GM19035 (cell line): ENCODE measurements around the gene SGK2.
"Not testable (repeated sequence)": the region's sequence is repeated elsewhere in the genome, so short reads cannot be mapped to it uniquely, and the experiment has no call there.

Experiments used
- ATAC-seq: cut with Tn5 transposase; IDR thresholded peaks from one replicate; pipeline ENCODE4 v1.9.1; 2021; ENCODE audit not compliant: unreplicated experiment

The SGK2 gene

DNA sequence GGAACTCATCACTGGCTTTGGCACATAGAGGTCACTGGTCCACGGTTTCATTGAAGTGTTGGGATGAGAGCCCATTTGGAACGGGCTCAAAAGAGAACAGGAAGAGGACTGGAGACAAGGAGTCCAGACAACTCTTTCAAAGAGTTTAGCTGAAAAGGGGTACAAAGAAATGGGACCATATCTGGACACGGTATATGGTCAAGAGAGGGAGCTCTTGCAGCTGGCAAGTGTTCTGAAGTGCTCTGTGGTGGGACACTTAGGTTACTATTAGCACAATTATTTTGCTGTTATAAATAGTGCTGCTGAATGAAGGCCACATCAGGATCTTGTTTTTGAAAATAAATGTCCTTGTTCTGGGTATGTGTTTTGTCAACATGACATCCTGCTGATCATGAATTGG, 4.6 kb downstream of the SGK2 start:
- no peak for ATAC-seq

GRCh38 chr20:43563991-43564390, 5.2 kb downstream of the SGK2 start:
- no peak for ATAC-seq

DNA sequence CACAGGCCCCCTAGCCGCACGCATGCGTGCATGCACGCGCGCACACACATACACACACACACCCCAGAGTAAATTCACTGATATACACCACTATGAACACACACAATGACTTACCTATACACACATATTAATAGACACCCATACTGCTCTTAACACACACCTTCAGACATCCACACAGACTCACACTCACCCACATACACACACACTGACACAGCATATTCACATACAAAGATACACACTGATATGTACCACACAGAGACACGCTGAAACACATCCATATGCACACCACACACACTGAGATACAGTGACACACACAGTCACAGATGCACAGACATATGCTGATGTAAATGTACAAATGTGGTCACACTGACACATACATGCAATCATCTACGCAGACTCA, 5.6 kb downstream of the SGK2 start:
- ATAC-seq: no peak

GRCh38 chr20:43564993-43565757, 6.3 kb downstream of the SGK2 start:
- no peak for ATAC-seq

GRCh38 chr20:43565758-43566104, 6.9 kb downstream of the SGK2 start:
- ATAC-seq: no peak

- no peak for ATAC-seq
Measured at GRCh38 chr20:43567477-43567876, 8.7 kb downstream of the SGK2 start.

GRCh38 chr20:43568706-43569105, 9.9 kb downstream of the SGK2 start:
- ATAC-seq: no peak

DNA sequence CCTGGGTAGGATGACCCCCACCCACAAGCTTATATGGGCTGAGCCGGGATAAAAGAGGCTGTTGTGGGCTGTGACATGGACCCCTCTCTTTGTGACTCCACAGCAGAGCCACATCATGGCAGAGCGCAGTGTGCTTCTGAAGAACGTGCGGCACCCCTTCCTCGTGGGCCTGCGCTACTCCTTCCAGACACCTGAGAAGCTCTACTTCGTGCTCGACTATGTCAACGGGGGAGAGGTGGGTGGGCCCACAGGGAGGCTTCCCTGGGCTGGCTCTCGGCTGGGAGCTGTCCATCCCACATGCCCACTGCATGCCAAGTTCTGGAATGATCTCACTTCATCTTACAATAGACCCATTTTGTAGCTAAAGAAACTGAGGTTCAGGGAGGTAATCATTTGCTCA, 10.5 kb downstream of the SGK2 start:
- ATAC-seq: no peak

DNA sequence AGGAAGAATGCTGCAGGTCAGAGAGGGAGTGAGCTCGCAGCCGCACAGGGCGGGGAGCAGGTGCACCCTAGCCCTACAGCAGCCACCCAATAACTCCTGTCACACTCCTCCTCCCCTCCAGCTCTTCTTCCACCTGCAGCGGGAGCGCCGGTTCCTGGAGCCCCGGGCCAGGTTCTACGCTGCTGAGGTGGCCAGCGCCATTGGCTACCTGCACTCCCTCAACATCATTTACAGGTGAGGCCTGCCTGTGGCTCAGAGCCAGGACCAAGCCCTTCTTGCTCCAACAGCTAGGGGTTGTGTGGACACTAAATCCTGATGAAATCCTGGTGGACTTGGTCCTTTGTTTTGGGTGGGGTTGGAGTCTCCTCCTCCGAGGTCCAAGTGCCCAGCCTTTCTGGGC, 11.7 kb downstream of the SGK2 start:
- ATAC-seq: no peak

- ATAC-seq: no peak
Measured at GRCh38 chr20:43571310-43571709, 12.5 kb downstream of the SGK2 start.

- no peak for ATAC-seq
Measured at GRCh38 chr20:43571771-43572170, 12.9 kb downstream of the SGK2 start.

- ATAC-seq: no peak
Measured at GRCh38 chr20:43572891-43573290, 14.1 kb downstream of the SGK2 start.

DNA sequence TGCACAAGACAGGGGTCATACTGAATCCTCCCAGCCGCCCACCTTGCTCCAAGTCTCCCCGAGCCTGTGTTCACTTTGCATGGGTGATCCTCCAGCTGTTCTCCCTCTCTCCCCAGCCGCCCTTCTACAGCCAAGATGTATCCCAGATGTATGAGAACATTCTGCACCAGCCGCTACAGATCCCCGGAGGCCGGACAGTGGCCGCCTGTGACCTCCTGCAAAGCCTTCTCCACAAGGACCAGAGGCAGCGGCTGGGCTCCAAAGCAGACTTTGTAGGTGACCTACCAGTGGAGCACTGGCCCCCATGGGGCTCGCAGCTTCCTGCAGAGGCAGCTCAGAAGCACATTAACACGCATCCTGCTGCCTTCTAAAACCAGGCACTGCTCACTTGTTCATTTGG, 17.3 kb downstream of the SGK2 start:
- no peak for ATAC-seq

- no peak for ATAC-seq
Measured at GRCh38 chr20:43579861-43580793, 21.3 kb downstream of the SGK2 start.

- no peak for ATAC-seq
Measured at GRCh38 chr20:43583133-43583864, 24.5 kb downstream of the SGK2 start.

- no peak for ATAC-seq
Measured at GRCh38 chr20:43583982-43584432, 25.2 kb downstream of the SGK2 start.

DNA sequence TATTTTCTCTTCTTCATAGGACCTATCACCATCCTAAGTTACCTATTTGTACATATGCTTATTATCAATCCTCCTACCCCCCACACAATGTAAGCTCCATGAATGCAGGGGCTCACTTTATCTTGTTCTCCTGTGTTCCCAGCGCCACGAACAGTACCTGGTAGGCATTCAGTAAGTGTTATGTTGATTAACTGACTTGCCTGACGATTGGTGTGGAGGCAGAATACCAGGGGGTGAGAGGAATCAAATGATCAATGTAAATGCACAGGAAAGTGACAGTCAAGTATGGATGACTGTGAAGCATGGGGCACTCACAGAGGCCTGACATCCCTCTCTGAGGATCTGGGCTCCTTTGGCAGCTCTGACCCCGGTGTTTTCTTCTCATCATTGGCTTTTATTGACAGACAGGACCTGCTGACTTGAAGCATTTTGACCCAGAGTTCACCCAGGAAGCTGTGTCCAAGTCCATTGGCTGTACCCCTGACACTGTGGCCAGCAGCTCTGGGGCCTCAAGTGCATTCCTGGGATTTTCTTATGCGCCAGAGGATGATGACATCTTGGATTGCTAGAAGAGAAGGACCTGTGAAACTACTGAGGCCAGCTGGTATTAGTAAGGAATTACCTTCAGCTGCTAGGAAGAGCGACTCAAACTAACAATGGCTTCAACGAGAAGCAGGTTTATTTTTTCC, 25.8 kb downstream of the SGK2 start:
- ATAC-seq: no peak

DNA sequence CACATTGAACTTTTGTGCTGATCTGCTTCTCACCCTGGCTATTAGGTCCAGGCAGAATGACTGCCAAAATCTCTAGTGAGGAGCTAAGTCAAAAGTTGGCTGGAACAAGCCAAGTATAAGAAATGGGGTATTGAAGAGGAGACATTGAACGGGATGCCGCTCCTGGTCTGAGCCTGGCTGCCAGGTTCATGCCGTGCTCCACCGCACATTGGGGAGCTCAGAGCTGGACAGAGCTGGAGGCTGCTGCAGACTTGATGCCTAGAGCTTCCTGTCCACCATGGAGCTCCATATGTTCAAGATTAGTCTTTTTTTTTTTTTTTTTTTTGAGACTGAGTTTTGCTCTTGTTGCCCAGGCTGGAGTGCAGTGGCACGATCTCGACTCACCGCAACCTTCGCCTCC, 27.8 kb downstream of the SGK2 start:
- ATAC-seq: no peak

- ATAC-seq: not testable (repeated sequence)
Measured at GRCh38 chr20:43588526-43588925, 29.7 kb downstream of the SGK2 start.

DNA sequence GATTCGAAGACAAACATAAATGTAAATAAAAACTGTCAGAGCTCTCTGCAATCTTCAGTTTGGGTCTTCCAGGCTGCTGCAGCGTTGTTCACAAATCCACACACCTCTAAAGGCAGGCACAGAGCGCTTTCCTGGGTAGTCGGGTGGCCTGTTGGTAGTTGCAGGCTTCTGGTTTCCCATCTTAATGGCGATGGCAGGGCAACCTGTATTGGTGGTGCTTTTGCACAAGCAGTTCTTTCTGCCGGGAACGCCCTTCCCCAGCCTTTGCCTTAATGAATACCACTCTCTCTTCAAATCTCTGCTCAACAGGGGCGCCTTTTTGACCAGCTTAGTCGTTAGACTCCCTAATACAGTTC, 31.2 kb downstream of the SGK2 start:
- no peak for ATAC-seq
